Activated CD4-positive, alpha-beta T cell treated with anti-CD3 and anti-CD28 coated beads, Interleukin-2, amount 50 U/mL, for 1 hour (primary cell): Measurements from ENCODE around the gene BRD1.

Source experiments
- DNase-seq: peaks from one replicate; pipeline ENCODE4 v3.0.0-alpha.2; 2020

The BRD1 gene

GRCh38 chr22:49827853-49828598, at the start of gene BRD1:
Gene BRD1 (minus strand): TSS chr22:49827873. CDS start chr22:49824317, 3,556 bp downstream.
- DNase-seq: peak; percentile 50

GRCh38 chr22:49873228-49873940, 45.7 kb upstream of the BRD1 start:
- no peak for DNase-seq

- DNase-seq: no peak
Observed at GRCh38 chr22:49872347-49872746, 44.7 kb upstream of the BRD1 start.

- no peak for DNase-seq
Observed at GRCh38 chr22:49871482-49871881, 43.8 kb upstream of the BRD1 start.

- DNase-seq: no peak
Observed at GRCh38 chr22:49869845-49870712, 42.4 kb upstream of the BRD1 start.

GRCh38 chr22:49869086-49869830, 41.6 kb upstream of the BRD1 start:
- no peak for DNase-seq

GRCh38 chr22:49867303-49868265, 39.9 kb upstream of the BRD1 start:
- no peak for DNase-seq

GRCh38 chr22:49866646-49867045, 39.0 kb upstream of the BRD1 start:
- DNase-seq: no peak

- DNase-seq: no peak
Observed at GRCh38 chr22:49866134-49866533, 38.5 kb upstream of the BRD1 start.

GRCh38 chr22:49865156-49865555, 37.5 kb upstream of the BRD1 start:
- DNase-seq: no peak

- no peak for DNase-seq
Observed at GRCh38 chr22:49863931-49864330, 36.3 kb upstream of the BRD1 start.

- DNase-seq: no peak
Observed at GRCh38 chr22:49862496-49862776, 34.8 kb upstream of the BRD1 start.

GRCh38 chr22:49861642-49862495, 34.2 kb upstream of the BRD1 start:
- no peak for DNase-seq

- DNase-seq: no peak
Observed at GRCh38 chr22:49858827-49859226, 31.2 kb upstream of the BRD1 start.

- no peak for DNase-seq
Observed at GRCh38 chr22:49856766-49857618, 29.3 kb upstream of the BRD1 start.

GRCh38 chr22:49856343-49856742, 28.7 kb upstream of the BRD1 start:
- no peak for DNase-seq

- no peak for DNase-seq
Observed at GRCh38 chr22:49855251-49855911, 27.7 kb upstream of the BRD1 start.

GRCh38 chr22:49853981-49854831, 26.5 kb upstream of the BRD1 start:
- DNase-seq: peak; percentile 16
